ENCODE measurements around the gene PROX1. TPM values are rescaled to one million over a fixed set of nuclear protein-coding genes. Genes with fewer than 3 reads are reported as not detected.

PROX1 gene
- total RNA-seq, 1 experiment from 2014 or later: 3.8 TPM

GRCh38 chr1:213942061-213942460, 45.7 kb upstream of the PROX1 start:
- H3K4me3 Mint-ChIP-seq: no peak overlapping the region
- no peak for DNase-seq (ENCODE audit: low spot score)
- no peak for ATAC-seq
- no peak overlapping the region for H3K27ac Mint-ChIP-seq
- H3K4me1 Mint-ChIP-seq: peaks cover 16% of the 10 kb centered on the region
- ChIA-PET CTCF (no interaction called here), POLR2A (no interaction called here)
- peaks cover 22% of the 10 kb centered on the region for H3K27me3 Mint-ChIP-seq (ENCODE audit: low read depth)
- TF ChIP-seq CREB1 (CRISPR knock-in tag; IDR thresholded peaks at IDR 0.05) (no peak), ESRRA (CRISPR knock-in tag; IDR thresholded peaks at IDR 0.05; ENCODE audit: borderline replicate concordance) (no peak), KAT7 (CRISPR knock-in tag; IDR thresholded peaks at IDR 0.05; ENCODE audit: borderline replicate concordance) (no peak), ZNF219 (CRISPR knock-in tag; IDR thresholded peaks at IDR 0.05; ENCODE audit: borderline replicate concordance) (no peak), E2F4 (CRISPR knock-in tag; IDR thresholded peaks at IDR 0.05; ENCODE audit: borderline replicate concordance, low read depth) (no peak), NR1H2 (CRISPR knock-in tag; IDR thresholded peaks at IDR 0.05) (no peak), ZNF232 (CRISPR knock-in tag; IDR thresholded peaks at IDR 0.05) (no peak), AFF4 (CRISPR knock-in tag; IDR thresholded peaks at IDR 0.05; ENCODE audit: borderline replicate concordance) (no peak), ZNF416 (CRISPR knock-in tag; IDR thresholded peaks at IDR 0.05) (no peak), OVOL2 (CRISPR knock-in tag; IDR thresholded peaks at IDR 0.05; ENCODE audit: borderline replicate concordance) (no peak), PREB (CRISPR knock-in tag; IDR thresholded peaks at IDR 0.05; ENCODE audit: borderline replicate concordance) (no peak), E2F1 (CRISPR knock-in tag; IDR thresholded peaks at IDR 0.05) (no peak), NFATC4 (CRISPR knock-in tag; IDR thresholded peaks at IDR 0.05) (no peak), IRF1 (CRISPR knock-in tag; IDR thresholded peaks at IDR 0.05) (no peak), HMGXB4 (CRISPR knock-in tag; IDR thresholded peaks at IDR 0.05) (no peak), FOXP4 (CRISPR knock-in tag; IDR thresholded peaks at IDR 0.05) (no peak), MYBL2 (CRISPR knock-in tag; IDR thresholded peaks at IDR 0.05) (no peak), RORB (CRISPR knock-in tag; IDR thresholded peaks at IDR 0.05) (no peak), ZNF396 (CRISPR knock-in tag; IDR thresholded peaks at IDR 0.05; ENCODE audit: borderline replicate concordance) (no peak)
- H3K9me3 Mint-ChIP-seq: no peaks in the 10 kb centered on the region; the same call in 1 of the 2 replicates
- no peaks in the 10 kb centered on the region for H3K36me3 Mint-ChIP-seq

All from WTC11 (cell line).